ENCODE results near the gene CLEC3B.
A peak's percentile ranks its signal among the peaks of the same experiment; 100 is the strongest.

Gene CLEC3B

DNA sequence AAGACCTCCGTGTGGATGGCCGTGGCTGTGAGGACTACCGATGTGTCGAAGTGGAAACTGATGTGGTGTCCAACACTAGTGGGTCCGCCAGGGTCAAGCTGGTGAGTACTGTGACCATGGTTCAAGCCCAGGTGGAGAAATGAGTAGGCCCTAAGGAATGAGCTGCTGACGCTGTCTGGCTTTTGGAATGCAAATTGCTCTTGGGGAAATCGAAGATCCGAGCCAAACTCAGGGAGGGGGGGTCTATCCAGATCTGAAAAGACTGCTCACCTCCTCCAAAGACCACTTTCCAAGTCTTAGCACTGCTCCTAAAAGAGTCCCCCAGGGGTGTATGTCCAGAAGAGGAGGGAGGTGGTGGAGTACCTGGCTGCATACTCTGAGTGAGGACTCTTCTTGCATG, 37.0 kb upstream of the CLEC3B start:
- peaks cover 34% of the 10 kb centered on the region; the same call in 1 of the 2 replicates for H3K36me3 ChIP-seq (ENCODE audit: insufficient read depth, low read length)

GRCh38 chr3:44989636-44990373, 36.3 kb upstream of the CLEC3B start:
- DNase-seq (ENCODE audit: low read depth, low spot score) = no peak
- TF ChIP-seq POLR2AphosphoS5 (IDR thresholded peaks at IDR 0.05; ENCODE audit: borderline replicate concordance, low read depth, low read length) (no peak), FOXP2 (optimal IDR thresholded peaks at IDR 0.05; ENCODE audit: control extremely low read depth, extremely low read length, insufficient read depth) (no peak), EZH2 (IDR thresholded peaks at IDR 0.05) (no peak)
- H3K36me3 ChIP-seq (ENCODE audit: insufficient read depth, low read length) = peaks cover 29% of the 10 kb centered on the region; the same call in 1 of the 2 replicates
- no peaks in the 10 kb centered on the region for H3K9me3 ChIP-seq (ENCODE audit: low read depth, low read length)
- H3K27ac ChIP-seq = no peak overlapping the region
- H3K9ac ChIP-seq (ENCODE audit: insufficient read length) = no peak overlapping the region
- H3K4me3 ChIP-seq = no peak overlapping the region

More for the DNA sequence above, 37.0 kb upstream of the CLEC3B start:
- no peak overlapping the region for H3K27ac ChIP-seq
- no peaks in the 10 kb centered on the region for H3K9me3 ChIP-seq (ENCODE audit: low read depth, low read length)
- no peak overlapping the region for H3K9ac ChIP-seq (ENCODE audit: insufficient read length)
- H3K4me3 ChIP-seq = no peak overlapping the region
- no peak for DNase-seq (ENCODE audit: low read depth, low spot score)
- no peak for TF ChIP-seq EZH2 (IDR thresholded peaks at IDR 0.05)
- no peak for TF ChIP-seq POLR2AphosphoS5 (IDR thresholded peaks at IDR 0.05; ENCODE audit: borderline replicate concordance, low read depth, low read length)
- TF ChIP-seq FOXP2 (optimal IDR thresholded peaks at IDR 0.05; ENCODE audit: control extremely low read depth, extremely low read length, insufficient read depth) = no peak

DNA sequence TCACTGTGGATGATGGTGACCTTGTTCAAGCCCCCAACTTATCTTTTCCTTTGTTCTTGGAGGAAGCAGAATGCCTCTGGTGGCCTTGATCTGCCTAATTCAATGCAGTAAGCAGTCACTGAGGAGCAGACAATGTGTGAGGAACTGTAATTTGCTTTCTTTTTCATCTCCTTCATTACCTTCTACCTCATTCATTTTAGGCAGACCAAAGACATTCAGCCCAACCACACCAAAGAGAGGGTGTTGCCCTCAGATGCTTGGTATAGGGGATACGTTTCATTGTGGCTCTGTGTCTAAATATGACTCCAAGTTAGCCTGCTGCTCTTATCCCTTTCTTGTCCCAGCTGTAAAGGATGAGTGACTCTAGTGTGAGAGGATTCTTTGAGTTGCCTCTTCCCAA, 34.8 kb upstream of the CLEC3B start:
- H3K4me3 ChIP-seq = no peak overlapping the region
- no peaks in the 10 kb centered on the region for H3K9me3 ChIP-seq (ENCODE audit: low read depth, low read length)
- no peak overlapping the region for H3K27ac ChIP-seq
- peaks cover 24% of the 10 kb centered on the region; the same call in 1 of the 2 replicates for H3K36me3 ChIP-seq (ENCODE audit: insufficient read depth, low read length)
- DNase-seq (ENCODE audit: low read depth, low spot score) = no peak
- no peak for TF ChIP-seq EZH2 (IDR thresholded peaks at IDR 0.05)
- TF ChIP-seq POLR2AphosphoS5 (IDR thresholded peaks at IDR 0.05; ENCODE audit: borderline replicate concordance, low read depth, low read length) = no peak
- TF ChIP-seq FOXP2 (optimal IDR thresholded peaks at IDR 0.05; ENCODE audit: control extremely low read depth, extremely low read length, insufficient read depth) = no peak
- H3K9ac ChIP-seq (ENCODE audit: insufficient read length) = no peak overlapping the region

DNA sequence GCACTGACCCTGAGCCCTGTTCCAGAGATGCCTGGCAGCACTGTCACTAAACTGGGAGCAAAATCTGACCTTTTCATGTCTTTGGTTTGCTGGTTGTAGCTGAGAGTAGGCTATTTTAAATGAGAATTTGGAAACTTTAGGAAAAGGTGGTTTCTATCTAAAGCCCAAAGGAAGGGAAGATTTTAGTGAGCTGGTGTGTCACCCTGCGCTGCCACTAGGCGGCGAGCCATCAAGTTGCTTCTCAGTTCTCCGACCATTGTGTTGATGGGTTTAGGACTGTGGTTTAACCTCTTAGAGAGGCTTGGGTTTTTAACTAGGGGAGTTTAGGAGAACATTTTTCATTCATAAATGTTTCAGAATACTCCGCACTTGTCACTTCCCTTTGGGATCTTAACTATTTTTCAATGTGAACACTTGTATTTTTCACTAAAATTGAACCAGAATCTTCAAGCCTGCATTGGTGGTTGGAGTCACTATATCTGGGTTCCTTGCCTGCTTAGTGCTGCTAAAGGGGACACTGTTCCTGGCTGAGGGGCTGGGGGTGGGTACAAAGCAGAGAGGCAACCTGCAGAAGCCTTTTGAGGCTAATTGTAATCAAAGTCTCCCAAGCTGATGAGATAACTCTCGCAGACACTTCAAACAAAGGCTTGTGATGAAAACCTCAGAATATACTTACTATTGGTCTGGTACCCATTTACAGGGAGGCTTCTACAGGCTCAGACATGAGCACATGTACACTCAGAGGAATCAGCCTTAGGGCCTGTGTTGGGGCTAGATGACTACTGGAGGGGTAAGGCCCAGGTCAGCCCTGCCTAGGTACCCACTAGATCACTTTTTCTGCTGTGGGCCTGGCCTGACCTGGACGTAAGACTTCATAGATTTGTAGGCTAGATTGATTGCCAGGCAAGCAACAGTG, 33.3 kb upstream of the CLEC3B start:
- peaks cover 36% of the 10 kb centered on the region; the same call in 1 of the 2 replicates for H3K36me3 ChIP-seq (ENCODE audit: insufficient read depth, low read length)
- no peak for DNase-seq (ENCODE audit: low read depth, low spot score)
- no peak overlapping the region for H3K9ac ChIP-seq (ENCODE audit: insufficient read length)
- no peak overlapping the region for H3K4me3 ChIP-seq
- H3K9me3 ChIP-seq (ENCODE audit: low read depth, low read length) = no peaks in the 10 kb centered on the region
- H3K27ac ChIP-seq = no peak overlapping the region
- TF ChIP-seq EZH2 (IDR thresholded peaks at IDR 0.05) (no peak), POLR2AphosphoS5 (IDR thresholded peaks at IDR 0.05; ENCODE audit: borderline replicate concordance, low read depth, low read length) (no peak), FOXP2 (optimal IDR thresholded peaks at IDR 0.05; ENCODE audit: control extremely low read depth, extremely low read length, insufficient read depth) (no peak)

GRCh38 chr3:44993471-44994205, 32.5 kb upstream of the CLEC3B start:
- Histone ChIP-seq H3K36me3 (ENCODE audit: insufficient read depth, low read length) (peaks cover 41% of the 10 kb centered on the region; the same call in 1 of the 2 replicates), H3K27ac (no peak overlapping the region), H3K9me3 (ENCODE audit: low read depth, low read length) (no peaks in the 10 kb centered on the region), H3K4me3 (no peak overlapping the region), H3K9ac (ENCODE audit: insufficient read length) (no peak overlapping the region)
- no peak for TF ChIP-seq FOXP2 (optimal IDR thresholded peaks at IDR 0.05; ENCODE audit: control extremely low read depth, extremely low read length, insufficient read depth)
- TF ChIP-seq EZH2 (IDR thresholded peaks at IDR 0.05) = no peak
- TF ChIP-seq POLR2AphosphoS5 (IDR thresholded peaks at IDR 0.05; ENCODE audit: borderline replicate concordance, low read depth, low read length) = no peak
- DNase-seq (ENCODE audit: low read depth, low spot score) = no peak

- no peak overlapping the region for H3K9ac ChIP-seq (ENCODE audit: insufficient read length)
- H3K4me3 ChIP-seq = no peak overlapping the region
- TF ChIP-seq EZH2 (IDR thresholded peaks at IDR 0.05) (no peak), POLR2AphosphoS5 (IDR thresholded peaks at IDR 0.05; ENCODE audit: borderline replicate concordance, low read depth, low read length) (no peak), FOXP2 (optimal IDR thresholded peaks at IDR 0.05; ENCODE audit: control extremely low read depth, extremely low read length, insufficient read depth) (no peak)
- H3K27ac ChIP-seq = peak overlapping the region; percentile 25; the same call in 1 of the 2 replicates
- peaks cover 45% of the 10 kb centered on the region for H3K36me3 ChIP-seq (ENCODE audit: insufficient read depth, low read length)
- peak; percentile 26 for DNase-seq (ENCODE audit: low read depth, low spot score)
- H3K9me3 ChIP-seq (ENCODE audit: low read depth, low read length) = no peaks in the 10 kb centered on the region
Observed at GRCh38 chr3:44995142-44995770, 30.8 kb upstream of the CLEC3B start.

- Histone ChIP-seq H3K4me3 (no peak overlapping the region), H3K36me3 (ENCODE audit: insufficient read depth, low read length) (peaks cover 46% of the 10 kb centered on the region), H3K27ac (no peak overlapping the region), H3K9me3 (ENCODE audit: low read depth, low read length) (no peaks in the 10 kb centered on the region), H3K9ac (ENCODE audit: insufficient read length) (no peak overlapping the region)
- no peak for DNase-seq (ENCODE audit: low read depth, low spot score)
- no peak for TF ChIP-seq POLR2AphosphoS5 (IDR thresholded peaks at IDR 0.05; ENCODE audit: borderline replicate concordance, low read depth, low read length)
- TF ChIP-seq FOXP2 (optimal IDR thresholded peaks at IDR 0.05; ENCODE audit: control extremely low read depth, extremely low read length, insufficient read depth) = no peak
- TF ChIP-seq EZH2 (IDR thresholded peaks at IDR 0.05) = no peak
Observed at GRCh38 chr3:44996556-44996969, 29.5 kb upstream of the CLEC3B start.

Data from SK-N-MC (cell line).